GM19324 (cell line): ENCODE results near the gene CDC42EP3.

Experiments used
- ATAC-seq: cut with Tn5 transposase; IDR thresholded peaks from one replicate; pipeline ENCODE4 v1.9.1; 2021; ENCODE audit warnings: mild to moderate bottlenecking, moderate library complexity; ENCODE audit not compliant: unreplicated experiment, low FRiP score

Gene CDC42EP3

DNA sequence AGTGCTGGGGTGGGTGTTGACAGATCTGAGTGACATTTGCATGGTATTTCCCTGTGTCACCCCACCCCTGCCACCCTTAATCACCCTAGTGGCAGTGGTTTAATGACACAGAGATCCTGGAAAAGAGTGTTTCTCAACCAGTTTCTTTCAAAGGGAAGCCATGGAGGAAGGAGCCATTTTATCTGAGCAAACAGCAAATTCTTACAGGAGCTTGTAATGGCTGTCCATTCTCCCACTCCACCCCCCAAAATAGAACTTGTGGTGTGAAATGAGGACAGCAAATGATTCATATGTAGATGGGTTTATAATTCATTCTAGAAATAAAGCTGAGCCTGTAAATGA lies 51.5 kb downstream of the CDC42EP3 start:
- ATAC-seq, result no peak

DNA sequence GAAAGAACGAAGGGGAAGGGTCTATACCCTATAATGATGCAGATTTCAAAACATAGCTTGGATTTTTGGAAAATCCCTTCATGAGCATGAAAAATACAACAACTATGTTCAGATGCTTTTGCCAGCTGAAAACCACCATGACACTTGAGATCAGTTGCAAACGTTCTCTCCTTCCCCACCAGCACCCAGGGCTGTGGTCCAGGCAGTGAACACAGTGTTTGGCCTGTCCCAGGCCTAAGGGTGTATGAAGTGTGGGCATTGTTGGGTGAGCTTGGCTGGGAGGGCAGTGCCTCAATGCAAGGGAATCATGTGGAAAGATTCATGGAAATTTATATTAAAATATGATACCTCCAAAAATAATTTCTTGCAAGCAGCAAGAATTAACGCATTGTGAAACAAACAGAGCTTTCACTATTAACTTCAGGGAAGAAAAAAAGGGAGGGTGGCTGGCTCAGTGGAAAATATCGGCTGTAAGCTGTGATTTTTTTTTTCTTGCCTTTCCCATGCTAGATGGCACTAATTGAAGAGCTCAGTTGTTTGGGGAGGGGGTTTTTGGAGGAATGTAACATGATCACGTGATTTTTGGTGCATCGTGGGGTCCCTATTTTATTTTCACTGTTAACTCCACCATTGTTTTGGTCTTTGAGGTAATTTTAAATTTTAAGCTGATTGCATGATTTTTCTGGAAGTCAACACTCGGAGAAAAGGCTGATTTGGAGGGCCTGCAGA lies 52.0 kb downstream of the CDC42EP3 start:
- ATAC-seq, result no peak

DNA sequence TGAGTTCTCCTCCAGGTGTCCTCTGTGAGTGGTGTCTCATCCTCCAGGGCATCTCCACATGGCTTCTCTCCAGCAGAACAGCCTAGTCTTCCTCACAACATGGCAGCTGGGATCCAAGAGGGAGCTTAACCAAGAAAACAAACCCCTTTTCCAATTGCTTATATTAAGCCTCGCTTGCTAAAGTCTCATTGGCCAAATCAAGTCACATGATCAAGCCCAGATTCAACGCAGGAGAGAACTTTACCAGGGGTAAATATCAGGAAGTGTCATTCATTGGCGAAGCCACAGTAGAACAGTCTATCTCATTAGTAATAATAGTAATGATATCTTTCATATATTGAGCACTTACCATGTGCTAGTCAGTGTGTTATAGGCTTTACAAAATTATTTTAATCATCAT lies 53.1 kb downstream of the CDC42EP3 start:
- no peak for ATAC-seq

DNA sequence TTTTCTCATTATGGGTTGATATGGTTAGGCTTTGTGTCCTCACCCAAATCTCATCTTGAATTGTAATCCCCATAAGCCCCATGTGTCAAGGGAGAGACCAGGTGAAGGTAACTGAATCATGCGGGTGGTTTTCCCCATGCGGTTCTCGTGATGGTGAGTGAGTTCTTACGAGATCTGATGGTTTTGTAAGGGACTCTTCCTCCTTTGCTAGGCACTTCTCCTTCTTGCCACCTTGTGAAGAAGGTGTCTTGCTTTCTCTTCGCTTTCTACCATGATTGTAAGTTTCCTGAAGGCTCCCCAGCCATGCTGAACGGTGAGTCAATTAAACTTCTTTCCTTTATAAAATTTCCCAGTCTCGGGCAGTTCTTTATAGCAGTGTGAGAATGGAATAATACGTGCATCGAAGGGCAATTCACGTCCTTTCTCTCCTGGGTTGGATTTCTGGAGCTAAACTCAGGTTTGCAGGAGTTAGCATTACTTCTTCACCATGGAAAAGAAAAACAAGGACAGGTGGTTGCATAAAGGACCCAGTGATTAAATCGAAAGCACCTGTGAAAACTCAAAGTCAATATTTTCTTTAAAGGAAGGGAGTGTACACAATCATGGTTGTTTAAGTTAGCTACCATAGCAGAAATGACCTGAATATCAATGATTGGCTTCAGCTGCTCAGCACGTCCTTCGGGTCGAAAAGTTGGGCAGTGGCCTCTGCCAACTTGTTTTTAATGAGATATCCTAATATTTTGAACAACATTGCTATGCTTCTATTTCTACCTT lies 54.1 kb downstream of the CDC42EP3 start:
- peak; percentile 21 for ATAC-seq

DNA sequence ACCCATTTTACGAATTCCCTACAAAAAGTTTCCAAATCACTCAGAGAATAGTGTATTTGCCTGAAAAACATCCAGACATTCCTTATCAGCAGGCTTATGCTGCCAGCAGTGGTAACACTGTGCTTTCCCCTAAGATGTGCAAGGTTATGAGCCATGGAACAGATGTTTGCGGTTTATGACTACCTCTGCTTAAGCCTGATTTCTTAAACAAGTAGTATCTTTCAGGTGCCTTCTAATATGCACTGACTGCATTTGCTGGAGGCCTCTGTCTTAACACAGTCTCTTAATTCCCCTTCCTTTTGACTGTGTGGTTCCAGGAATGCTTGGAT lies 54.8 kb downstream of the CDC42EP3 start:
- peak; percentile 60 for ATAC-seq

DNA sequence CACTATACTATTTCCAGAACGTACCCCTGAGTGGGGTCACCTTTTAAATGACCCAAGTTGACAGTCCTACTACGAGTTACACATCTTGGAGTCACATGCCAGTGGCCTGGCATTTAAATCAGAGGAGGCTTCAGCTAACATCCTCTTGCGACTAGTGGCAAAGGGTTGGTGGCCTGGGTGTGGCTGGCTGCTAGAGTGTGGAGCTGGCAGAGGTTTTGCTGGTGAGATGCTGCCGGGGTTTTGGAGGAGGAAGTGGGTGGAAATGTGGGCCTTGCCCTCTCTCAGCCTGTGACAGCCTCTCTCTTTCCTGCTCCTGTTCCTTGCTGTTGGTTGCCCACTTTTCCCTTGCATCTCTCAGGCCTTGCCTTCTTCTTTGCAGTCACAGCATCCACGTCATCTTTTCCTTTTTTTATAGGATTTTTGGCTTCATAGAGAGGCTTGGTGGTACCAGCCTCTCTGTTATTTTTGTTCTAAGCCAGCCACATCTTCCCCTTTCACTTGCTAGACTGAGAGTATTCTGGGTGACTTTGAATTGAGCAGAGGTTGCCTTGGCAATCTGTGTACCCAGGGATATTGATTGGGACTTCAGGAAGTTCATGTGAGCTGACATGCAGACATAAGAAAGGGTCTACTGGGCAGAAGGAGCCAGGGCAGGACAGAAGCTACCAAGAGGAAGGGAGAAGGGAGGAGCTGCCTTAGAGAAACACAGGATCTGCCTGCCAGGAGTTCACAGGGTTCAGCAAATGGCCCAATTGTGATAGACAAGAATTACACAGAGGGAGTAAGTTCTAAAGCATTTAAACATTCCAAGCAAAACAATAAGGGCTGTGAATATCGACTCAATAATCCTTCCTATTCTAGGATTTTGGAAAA lies 55.4 kb downstream of the CDC42EP3 start:
- ATAC-seq, result peak; percentile 43

DNA sequence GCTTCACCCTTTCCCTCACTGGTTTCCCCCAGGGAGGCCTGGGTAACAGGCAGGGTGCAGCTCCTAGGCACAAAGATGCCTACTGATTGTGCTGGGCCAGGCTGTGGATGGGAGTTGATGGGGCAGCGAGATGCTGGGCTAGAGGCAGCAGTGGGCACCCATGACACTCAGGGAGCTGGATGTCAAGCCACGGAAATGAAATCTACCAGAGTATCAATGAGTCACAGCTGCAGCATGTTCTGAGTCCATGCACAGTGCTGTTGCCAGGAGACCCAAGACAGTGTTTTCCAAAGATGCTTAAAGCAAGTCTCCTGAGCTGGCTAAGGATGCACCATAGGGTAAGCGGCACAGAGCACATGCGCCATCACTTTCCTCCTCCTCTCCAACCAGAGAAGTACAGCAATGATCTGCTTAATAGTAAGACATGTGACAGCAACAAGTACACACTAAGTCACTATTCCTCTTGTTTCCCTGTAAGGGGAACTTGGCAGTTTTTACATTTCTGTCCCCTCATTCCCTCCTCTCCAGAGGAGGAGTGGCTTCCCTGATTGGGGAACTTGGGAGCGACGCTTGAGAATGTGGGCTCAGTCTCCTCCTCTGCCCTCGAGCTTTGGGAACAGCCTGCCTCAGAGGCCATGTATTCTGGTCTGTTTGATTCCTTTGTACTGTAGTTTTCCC lies 57.2 kb downstream of the CDC42EP3 start:
- ATAC-seq, result no peak

DNA sequence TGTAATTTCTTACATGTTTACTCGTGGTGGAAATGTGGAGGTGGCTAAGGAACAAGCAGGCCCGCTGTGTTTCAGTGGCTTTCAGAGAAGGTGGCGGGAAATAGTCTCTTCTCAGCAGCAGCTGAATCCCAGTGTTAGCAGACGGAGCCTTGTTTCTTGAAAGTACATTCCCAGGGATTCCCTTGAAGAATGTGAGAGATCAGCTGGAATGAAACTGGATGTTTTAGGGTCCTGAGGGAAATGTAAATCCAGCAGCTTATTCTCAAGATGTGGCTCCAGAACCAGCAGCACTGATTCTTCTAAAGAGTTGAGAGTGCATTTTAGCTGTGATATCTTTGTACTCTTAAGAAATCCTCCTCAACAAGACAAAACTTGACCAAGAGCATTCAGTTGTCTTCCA lies 59.1 kb downstream of the CDC42EP3 start:
- no peak for ATAC-seq

DNA sequence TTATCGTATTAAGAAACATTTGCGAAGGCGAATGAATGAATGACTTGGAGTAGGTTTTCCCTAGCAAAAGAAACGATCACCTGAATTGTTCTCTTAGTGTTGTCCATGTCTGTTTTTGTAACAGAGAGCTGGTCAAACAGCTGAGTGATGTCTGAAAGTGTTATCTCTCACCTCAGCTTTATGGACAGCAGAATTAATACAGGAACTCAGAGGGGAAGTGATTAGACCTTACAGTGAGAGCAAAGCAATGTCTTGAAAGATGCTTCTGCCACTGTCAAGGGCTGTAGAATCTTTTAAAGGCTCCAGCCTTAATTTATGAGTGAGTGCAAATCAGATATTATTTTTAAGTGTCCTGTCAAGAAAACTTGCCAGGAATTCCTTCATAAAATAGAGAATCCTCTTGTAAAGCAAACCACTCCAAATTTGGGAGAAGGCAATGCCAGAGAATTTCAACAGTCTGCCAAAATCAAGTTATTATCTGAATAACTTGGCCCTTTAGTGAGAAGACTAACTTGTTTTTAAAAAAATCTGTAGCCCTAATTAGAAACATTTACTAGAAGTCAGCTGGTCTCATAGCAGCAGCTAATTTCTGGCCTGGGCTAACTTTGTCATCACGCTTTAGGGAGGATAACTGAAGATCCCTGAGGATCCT lies 60.7 kb downstream of the CDC42EP3 start:
- no peak for ATAC-seq

DNA sequence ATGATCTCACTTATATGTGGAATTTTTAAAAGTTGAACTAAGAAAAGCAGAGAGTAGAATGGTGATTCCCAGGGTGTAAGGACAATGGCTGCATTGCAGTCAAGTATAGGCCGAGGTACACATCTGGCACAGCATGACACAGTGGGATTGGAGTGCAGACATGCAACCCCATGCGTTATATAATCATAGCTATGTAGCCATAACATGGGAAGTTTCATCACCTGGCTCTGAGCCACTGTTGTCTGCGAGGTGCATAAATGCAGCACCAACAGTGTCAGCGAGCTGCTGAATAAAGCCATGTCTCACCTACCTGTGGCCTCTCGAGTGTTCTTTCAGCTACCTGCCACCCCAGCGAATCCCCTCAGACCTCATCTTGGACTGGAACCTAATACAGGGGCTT lies 61.7 kb downstream of the CDC42EP3 start:
- no peak for ATAC-seq

DNA sequence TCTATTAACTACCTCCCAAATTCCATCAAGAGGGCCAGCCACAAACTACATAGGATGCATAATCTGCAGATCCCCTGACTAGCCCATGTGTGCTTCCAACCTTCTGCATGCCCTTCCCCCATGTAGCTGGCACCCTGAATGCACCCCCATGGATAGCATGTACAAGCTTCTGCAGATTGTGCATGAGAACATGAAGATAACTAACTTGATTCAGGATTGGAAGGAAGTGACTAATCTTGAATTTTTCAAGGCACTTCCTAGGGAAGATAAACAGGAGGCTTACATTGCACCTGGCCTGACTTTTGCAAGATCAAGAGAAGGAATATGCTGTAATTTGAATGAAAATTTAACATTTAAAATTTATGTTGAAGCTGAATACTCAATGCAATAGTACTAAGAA lies 66.7 kb downstream of the CDC42EP3 start:
- ATAC-seq, result no peak

DNA sequence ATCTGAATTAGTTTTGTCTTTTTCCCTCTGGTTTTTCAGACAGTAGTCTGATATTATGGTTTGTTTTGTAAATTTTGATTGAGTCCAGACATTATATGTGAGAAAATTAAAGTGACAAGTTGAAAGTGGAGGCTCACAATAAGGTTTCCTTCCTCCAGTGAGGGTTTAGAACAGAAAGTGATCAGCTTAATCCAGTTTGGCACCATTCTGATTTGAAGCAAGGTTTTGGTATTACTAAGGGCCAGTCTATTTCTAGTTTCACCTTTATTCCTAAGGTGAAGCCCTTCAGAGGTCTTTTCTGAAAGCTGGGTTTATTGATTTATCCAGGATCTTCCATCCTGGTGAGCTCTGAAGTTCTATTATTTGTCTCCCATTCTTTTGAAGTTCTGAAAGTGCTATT lies 68.7 kb downstream of the CDC42EP3 start:
- ATAC-seq, result no peak

DNA sequence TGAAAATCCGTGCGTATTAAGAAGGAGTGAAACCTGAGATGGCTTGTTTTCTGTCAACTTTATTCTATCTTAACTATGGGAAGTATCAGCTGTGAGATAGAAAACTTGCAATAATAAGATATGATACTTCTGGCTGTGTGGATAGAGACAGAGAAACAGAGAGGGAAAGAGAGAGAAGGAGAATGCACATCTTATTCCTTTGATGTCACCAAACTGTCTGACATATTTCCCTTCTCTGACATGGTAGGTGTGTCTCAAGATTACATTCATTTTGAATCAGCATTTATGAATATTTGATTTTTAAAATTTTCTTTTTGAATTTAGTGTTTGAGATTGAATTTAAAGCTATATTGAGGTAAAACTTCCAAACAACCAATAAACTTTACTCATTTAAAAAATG lies 69.4 kb downstream of the CDC42EP3 start:
- no peak for ATAC-seq

DNA sequence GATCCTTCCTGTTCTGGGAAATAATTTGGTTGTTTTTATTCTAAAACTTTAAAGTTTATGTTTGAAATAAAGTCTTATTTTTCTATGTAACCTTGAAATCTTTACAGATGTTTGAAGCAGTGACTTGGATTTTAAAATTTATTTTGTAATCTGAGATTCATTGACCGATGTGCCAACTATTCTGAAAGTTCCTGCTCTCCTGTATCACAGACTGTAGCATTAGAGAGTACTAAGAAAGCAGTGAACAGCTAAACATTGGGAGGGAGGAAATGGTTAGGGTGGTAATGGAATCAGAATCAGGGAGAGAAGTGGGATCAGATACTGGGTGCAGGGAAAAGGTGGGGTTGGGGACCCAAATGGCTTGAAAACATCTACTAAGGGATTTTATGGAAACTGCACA lies 69.9 kb downstream of the CDC42EP3 start:
- no peak for ATAC-seq

DNA sequence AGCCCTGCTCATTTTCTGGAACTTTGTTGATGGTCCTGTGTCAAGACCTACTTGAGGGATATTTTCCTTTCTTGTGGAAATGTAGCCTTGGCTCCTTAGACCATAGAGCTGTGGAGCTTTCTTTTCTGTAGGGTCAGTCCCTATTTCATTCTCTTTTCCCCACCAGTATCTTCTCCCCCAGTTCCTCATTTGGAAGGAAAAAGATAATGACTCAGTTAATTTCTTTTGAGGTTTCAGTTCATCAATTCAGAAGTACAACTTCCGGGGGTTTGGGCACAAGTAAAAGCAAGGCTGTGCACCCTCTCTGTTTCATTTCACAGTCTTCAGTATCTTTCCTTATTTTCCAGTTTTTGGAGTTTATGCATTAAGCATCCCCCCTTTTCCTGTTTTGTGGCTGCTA lies 70.7 kb downstream of the CDC42EP3 start:
- peak; percentile 57 for ATAC-seq

DNA sequence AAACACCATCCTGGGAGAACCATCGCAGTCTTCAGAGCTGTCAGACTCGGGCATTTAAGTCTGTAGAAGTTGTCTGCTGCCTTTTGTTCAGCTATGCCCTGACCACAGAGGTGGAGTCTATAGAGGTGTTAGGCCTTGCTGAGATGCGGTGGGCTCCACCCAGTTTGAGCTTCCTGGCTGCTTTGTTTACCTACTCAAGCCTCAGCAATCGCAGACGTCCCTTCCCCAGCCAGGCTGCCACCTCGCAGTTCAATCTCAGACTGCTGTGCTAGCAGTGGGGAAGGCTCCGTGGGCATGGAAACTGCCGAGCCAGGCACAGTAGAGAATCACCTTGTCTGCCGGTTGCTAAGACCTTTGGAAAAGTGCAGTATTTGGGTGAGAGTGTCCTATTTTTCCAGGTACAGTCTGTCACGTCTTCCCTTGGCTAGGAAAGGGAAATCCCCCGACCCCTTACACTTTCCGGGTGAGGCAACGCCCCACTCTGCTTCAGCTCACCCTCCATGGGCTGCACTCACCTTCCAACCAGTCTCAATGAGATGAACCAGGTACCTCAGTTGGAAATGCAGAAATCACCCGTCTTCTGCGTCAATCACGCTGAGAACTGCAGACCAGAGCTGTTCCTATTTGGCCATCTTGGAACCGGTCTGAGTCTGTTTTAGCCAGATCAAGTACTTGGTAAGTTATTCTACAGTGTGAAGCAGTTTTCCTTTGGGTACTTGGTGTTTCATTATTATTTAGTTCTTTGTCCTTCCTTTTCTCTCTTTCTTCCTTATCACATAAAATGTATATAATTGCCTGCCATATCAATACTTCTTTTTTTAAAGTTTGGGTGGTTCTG lies 71.5 kb downstream of the CDC42EP3 start:
- ATAC-seq, result no peak

DNA sequence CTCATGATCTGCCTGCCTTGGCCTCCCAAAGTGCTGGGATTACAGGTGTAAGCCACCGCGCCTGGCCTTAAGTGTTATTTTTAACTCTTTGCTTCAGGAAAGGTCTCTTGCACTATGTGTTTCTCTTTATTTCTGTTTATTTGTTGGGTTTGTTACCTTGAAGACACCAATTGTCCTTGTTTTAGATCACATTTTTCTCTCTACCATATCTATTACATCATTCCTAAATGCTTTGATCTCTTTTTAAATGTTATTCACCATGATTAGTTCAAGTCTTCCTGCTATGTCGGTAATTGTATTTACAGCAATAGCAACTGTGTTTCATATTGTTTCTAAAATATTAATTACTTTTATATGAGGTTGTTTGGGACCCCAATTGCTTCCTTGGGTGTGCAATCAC lies 77.7 kb downstream of the CDC42EP3 start:
- ATAC-seq, result no peak

DNA sequence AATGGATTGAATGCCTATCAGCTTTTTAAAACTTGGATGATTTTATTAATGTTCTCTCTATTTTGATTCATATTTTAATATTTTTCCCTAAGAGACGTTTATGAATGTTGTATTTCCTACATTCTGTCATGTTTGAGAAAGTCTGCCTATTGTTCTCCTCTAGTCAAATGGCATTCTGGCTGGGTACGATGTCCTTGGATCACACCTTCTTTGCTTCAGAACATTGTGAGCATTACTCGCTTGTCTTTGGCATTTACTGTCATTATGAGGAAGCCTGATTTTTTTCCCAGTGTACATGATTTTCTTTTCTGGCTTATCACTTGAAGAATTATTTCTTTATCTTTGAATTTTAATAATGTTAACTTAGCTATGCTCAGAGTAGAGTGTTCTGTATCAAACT lies 78.4 kb downstream of the CDC42EP3 start:
- no peak for ATAC-seq
